HG02943 (cell line): ENCODE results near the gene RAP1A.

Source experiments
- ATAC-seq: cut with Tn5 transposase; IDR thresholded peaks from one replicate; pipeline ENCODE4 v1.9.1; 2021; ENCODE audit warnings: mild to moderate bottlenecking, low read depth, moderate library complexity; ENCODE audit not compliant: unreplicated experiment

The RAP1A gene

GRCh38 chr1:111749628-111750027 is 130.0 kb downstream of the RAP1A start:
- no peak for ATAC-seq

GRCh38 chr1:111750856-111751255 is 131.3 kb downstream of the RAP1A start:
- ATAC-seq = no peak

- no peak for ATAC-seq
Observed at GRCh38 chr1:111751906-111752575, 132.5 kb downstream of the RAP1A start.

- ATAC-seq = no peak
Observed at GRCh38 chr1:111754984-111755330, 135.4 kb downstream of the RAP1A start.

- ATAC-seq = peak; percentile 90
Observed at GRCh38 chr1:111755331-111756123, 135.9 kb downstream of the RAP1A start, which contains the start of gene DDX20. Gene DDX20 (plus strand): TSS chr1:111755901. CDS start chr1:111755925, 24 bp downstream.

- no peak for ATAC-seq
Observed at GRCh38 chr1:111756124-111756513, 136.5 kb downstream of the RAP1A start.

GRCh38 chr1:111758373-111758772 is 138.8 kb downstream of the RAP1A start:
- ATAC-seq = no peak

GRCh38 chr1:111761717-111762116 is 142.1 kb downstream of the RAP1A start:
- no peak for ATAC-seq

- no peak for ATAC-seq
Observed at GRCh38 chr1:111762332-111762731, 142.7 kb downstream of the RAP1A start.
